HepG2 (cell line): Measurements from ENCODE around the gene TLNRD1. TPM values are rescaled to one million over a fixed set of nuclear protein-coding genes. Genes with fewer than 3 reads are reported as not detected.

ENCODE experiments used
- ARID2 ChIP-seq: sonication (generic); formaldehyde crosslinking; IDR thresholded peaks from 2 replicates; pipeline ENCODE4 v1.8.1; 2022; ENCODE audit warnings: mild to moderate bottlenecking, missing genetic modification reagents, borderline replicate concordance
- HOMEZ ChIP-seq: IDR thresholded peaks from 2 replicates; pipeline ENCODE4 v1.6.1; 2016; ENCODE audit warnings: low read depth
- NR3C1 ChIP-seq: sonication (generic); formaldehyde crosslinking; IDR thresholded peaks from 2 replicates; pipeline ENCODE4 v1.4.0; 2020; ENCODE audit warnings: missing genetic modification reagents
- PHB2 ChIP-seq: fragments of 450-650 bp; IDR thresholded peaks from 2 replicates; pipeline ENCODE4 v1.6.1; 2018; ENCODE audit not compliant: partially characterized antibody
- PRDM15 ChIP-seq: sonication (generic); formaldehyde crosslinking; IDR thresholded peaks from 2 replicates; pipeline ENCODE4 v1.4.0; 2020; ENCODE audit warnings: missing genetic modification reagents
- RARG ChIP-seq: sonication (generic); formaldehyde crosslinking; IDR thresholded peaks from 2 replicates; pipeline ENCODE4 v1.4.0; 2020; ENCODE audit warnings: low read depth, mild to moderate bottlenecking, missing genetic modification reagents
- REST ChIP-seq, 2 experiments: IDR thresholded peaks; 2 replicates each; pipeline ENCODE4 v1.6.1; 2011 to 2012; ENCODE audit warnings: low read length in 2 of 2, borderline replicate concordance in 1 of 2, low read depth in 1 of 2, mild to moderate bottlenecking in 1 of 2, moderate library complexity in 1 of 2
- TEAD3 ChIP-seq: optimal IDR thresholded peaks from 2 replicates; pipeline ENCODE3; 2016; ENCODE audit warnings: borderline replicate concordance
- TEF ChIP-seq: sonication (generic); formaldehyde crosslinking; IDR thresholded peaks from 2 replicates; pipeline ENCODE4 v1.5.0; 2020; ENCODE audit warnings: missing genetic modification reagents
- ZNF160 ChIP-seq: sonication (generic); formaldehyde crosslinking; IDR thresholded peaks from 2 replicates; pipeline ENCODE4 v1.8.0; 2022; ENCODE audit warnings: mild to moderate bottlenecking, inconsistent platforms, missing genetic modification reagents
- ZNF264 ChIP-seq: sonication (generic); formaldehyde crosslinking; IDR thresholded peaks from 2 replicates; pipeline ENCODE4 v1.4.0; 2020; ENCODE audit warnings: missing genetic modification reagents
- ZNF350 ChIP-seq: sonication (generic); formaldehyde crosslinking; IDR thresholded peaks from 2 replicates; pipeline ENCODE4 v1.4.0; 2020; ENCODE audit warnings: mild to moderate bottlenecking, low read depth, missing genetic modification reagents, borderline replicate concordance
- ZNF468 ChIP-seq: sonication (generic); formaldehyde crosslinking; IDR thresholded peaks from 2 replicates; pipeline ENCODE4 v1.8.0; 2022; ENCODE audit warnings: mild to moderate bottlenecking, moderate library complexity, missing genetic modification reagents
- ZNF605 ChIP-seq: sonication (generic); formaldehyde crosslinking; IDR thresholded peaks from 2 replicates; pipeline ENCODE4 v1.8.0; 2022; ENCODE audit warnings: mild to moderate bottlenecking, missing genetic modification reagents
- ZNF609 ChIP-seq: sonication (generic); formaldehyde crosslinking; IDR thresholded peaks from 2 replicates; pipeline ENCODE4 v1.4.0; 2020; ENCODE audit warnings: mild to moderate bottlenecking, missing genetic modification reagents, borderline replicate concordance
- polyA plus RNA-seq, 8 experiments: library from polyadenylated mRNA; depleted of rRNA in 3 of 8; stranded (reverse) in 7 of 8; unstranded in 1 of 8; fragments of >200 nt; fragmentation: Illumina TruSeq in 4 of 8; extraction: Trizol in 4 of 8; gene quantifications; 2 replicates each; pipeline versions ENCODE4 v1.2.1 to v1.2.3, GENCODE V29; 2011 to 2016; ENCODE audit warnings: low read depth in 4 of 8, missing spikeins in 1 of 8, mixed read lengths in 1 of 8; ENCODE audit not compliant: insufficient read depth in 1 of 8
- total RNA-seq, 5 experiments: library from RNA; depleted of rRNA; stranded (reverse); fragments of >200 nt; fragmentation: Illumina TruSeq; extraction: Trizol; gene quantifications; 2 replicates each; pipeline ENCODE4 v1.2.3, GENCODE V29; 2016; ENCODE audit warnings: low read depth in 1 of 5

The TLNRD1 gene
- total and polyA plus RNA-seq, 2 of the 13 experiments (the other 11 are each of a cell fraction or from before 2014, with no cell fraction given): 3.4 to 5.3 TPM

- TF ChIP-seq ZNF468: no peak
- no peak for TF ChIP-seq TEF (CRISPR knock-in tag)
- no peak for TF ChIP-seq ARID2 (CRISPR knock-in tag)
- no peak for TF ChIP-seq RARG (CRISPR knock-in tag)
- no peak for TF ChIP-seq REST (IDR thresholded peaks at IDR 0.05; ENCODE audit: borderline replicate concordance in 1 of 2, low read depth in 1 of 2, low read length in 2 of 2)
- TF ChIP-seq HOMEZ (CRISPR knock-in tag): no peak
- 0 out of 2 replicates have a peak, but pooled peaks have one; percentile 17 for TF ChIP-seq PRDM15 (CRISPR knock-in tag)
- no peak for TF ChIP-seq ZNF609 (CRISPR knock-in tag)
- TF ChIP-seq TEAD3 (CRISPR knock-in tag): no peak
- no peak for TF ChIP-seq NR3C1
- TF ChIP-seq PHB2: no peak
- 0 out of 2 replicates have a peak, but pooled peaks have one; percentile 22 for TF ChIP-seq ZNF160 (CRISPR knock-in tag)
- TF ChIP-seq ZNF605 (CRISPR knock-in tag): no peak
- no peak for TF ChIP-seq ZNF350 (CRISPR knock-in tag)
- 0 out of 2 replicates have a peak, but pooled peaks have one; percentile 17 for TF ChIP-seq ZNF264 (CRISPR knock-in tag)
Measured at GRCh38 chr15:81000144-81000623, 539 bp upstream of the TLNRD1 start (continued).
